Right atrium auricular region (tissue), 2 donors: ENCODE results near the gene TMEM184B. TPM values are rescaled to one million over a fixed set of nuclear protein-coding genes. Genes with fewer than 3 reads are reported as not detected.

Experiments used
- DNase-seq: peaks from one replicate; pipeline ENCODE4 v3.0.0-alpha.2; 2019; ENCODE audit warnings: low spot score
- H3K27ac ChIP-seq, 2 donors: fragments of 200-600 bp; sonication (generic); 1 replicate in 1 of 2; 2 replicates in 1 of 2; pipeline ENCODE4 v1.5.1; 2016 to 2019
- H3K27me3 ChIP-seq, 2 donors: fragments of 200-600 bp; sonication (generic); one replicate each; pipeline versions ENCODE4 v1.5.1 to v1.6.0; 2017 to 2019
- H3K36me3 ChIP-seq: fragments of 200-600 bp; sonication (generic); one replicate; pipeline ENCODE4 v1.5.1; 2016
- H3K4me1 ChIP-seq, 2 donors: fragments of 200-600 bp; sonication (generic); one replicate each; pipeline versions ENCODE4 v1.5.1 to v1.6.0; 2017 to 2019
- H3K4me3 ChIP-seq, 2 donors: fragments of 200-600 bp; sonication (generic); 1 replicate in 1 of 2; 2 replicates in 1 of 2; pipeline ENCODE4 v1.5.1; 2017 to 2019; ENCODE audit warnings: mild to moderate bottlenecking in 1 of 2, moderate library complexity in 1 of 2
- H3K9me3 ChIP-seq, 2 donors: fragments of 200-600 bp; sonication (generic); one replicate each; pipeline ENCODE4 v1.5.1; 2019
- CTCF ChIP-seq, 2 donors: fragments of 200-600 bp; sonication (generic); IDR thresholded peaks; one replicate each; pipeline ENCODE4 v1.5.1; 2019; ENCODE audit warnings: antibody characterized with exemption in 2 of 2
- total RNA-seq, 2 donors: library from RNA; depleted of rRNA; stranded (reverse); fragments of >200 nt; gene quantifications; one replicate each; pipeline ENCODE4 v1.1.0, GENCODE V29; 2016

TMEM184B gene
- total RNA-seq, 2 donors from 2014 or later, result 51.2 to 76.1 TPM

- H3K4me3 ChIP-seq, result no peak overlapping the region
- no peak for TF ChIP-seq CTCF (IDR thresholded peaks at IDR 0.05)
- no peaks in the 10 kb centered on the region for H3K27me3 ChIP-seq
- peak overlapping the region; percentile 11 to 19 for H3K27ac ChIP-seq
- peaks cover 0 to 28% of the 10 kb centered on the region in 2 donors for H3K4me1 ChIP-seq
- no peaks in the 10 kb centered on the region for H3K9me3 ChIP-seq
- no peak for DNase-seq
- H3K36me3 ChIP-seq, result peaks cover 99% of the 10 kb centered on the region
Measured at GRCh38 chr22:38296372-38296771, 23.6 kb upstream of the TMEM184B start.

GRCh38 chr22:38295863-38296262 is 23.1 kb upstream of the TMEM184B start:
- Histone ChIP-seq H3K36me3 (peaks cover 99% of the 10 kb centered on the region), H3K9me3 (no peaks in the 10 kb centered on the region), H3K4me1 (peaks cover 0 to 30% of the 10 kb centered on the region in 2 donors), H3K27me3 (no peaks in the 10 kb centered on the region), H3K27ac (peak overlapping the region; percentile 11 to 19), H3K4me3 (no peak overlapping the region)
- TF ChIP-seq CTCF (IDR thresholded peaks at IDR 0.05), result no peak
- no peak for DNase-seq

GRCh38 chr22:38295339-38295738 is 22.5 kb upstream of the TMEM184B start:
- Histone ChIP-seq H3K4me3 (no peak overlapping the region), H3K9me3 (no peaks in the 10 kb centered on the region), H3K27me3 (no peaks in the 10 kb centered on the region), H3K36me3 (peaks cover 95% of the 10 kb centered on the region), H3K27ac (peak overlapping the region in 1 of 2 donors; percentile 69), H3K4me1 (peaks cover 0 to 29% of the 10 kb centered on the region in 2 donors)
- no peak for DNase-seq
- TF ChIP-seq CTCF (IDR thresholded peaks at IDR 0.05), result no peak

GRCh38 chr22:38294193-38294592 is 21.4 kb upstream of the TMEM184B start:
- peaks cover 83% of the 10 kb centered on the region for H3K36me3 ChIP-seq
- no peak for DNase-seq

GRCh38 chr22:38292694-38293093 is 19.9 kb upstream of the TMEM184B start:
- DNase-seq, result no peak
- Histone ChIP-seq H3K27ac (peak overlapping the region; percentile 59 to 69), H3K4me1 (peaks cover 0 to 19% of the 10 kb centered on the region in 2 donors), H3K36me3 (peaks cover 68% of the 10 kb centered on the region), H3K27me3 (no peaks in the 10 kb centered on the region), H3K4me3 (no peak overlapping the region), H3K9me3 (no peaks in the 10 kb centered on the region)
- TF ChIP-seq CTCF (IDR thresholded peaks at IDR 0.05), result no peak

More at GRCh38 chr22:38294193-38294592, 21.4 kb upstream of the TMEM184B start:
- Histone ChIP-seq H3K27ac (peak overlapping the region; percentile 59 to 69), H3K4me3 (no peak overlapping the region), H3K27me3 (no peaks in the 10 kb centered on the region), H3K4me1 (peaks cover 0 to 19% of the 10 kb centered on the region in 2 donors), H3K9me3 (no peaks in the 10 kb centered on the region)
- TF ChIP-seq CTCF (IDR thresholded peaks at IDR 0.05), result no peak

- H3K4me3 ChIP-seq, result no peak overlapping the region
- no peaks in the 10 kb centered on the region for H3K9me3 ChIP-seq
- H3K27me3 ChIP-seq, result no peaks in the 10 kb centered on the region
- peak overlapping the region; percentile 62 to 69 for H3K27ac ChIP-seq
- peaks cover 54% of the 10 kb centered on the region for H3K36me3 ChIP-seq
- TF ChIP-seq CTCF (IDR thresholded peaks at IDR 0.05), result no peak
- H3K4me1 ChIP-seq, result peaks cover 0 to 23% of the 10 kb centered on the region in 2 donors
- no peak for DNase-seq
Measured at GRCh38 chr22:38291201-38291777, 18.5 kb upstream of the TMEM184B start.
